Brain microvascular endothelial cell (primary cell): ENCODE results near the gene FAF1.

ENCODE experiments used
- DNase-seq: peaks from one replicate; pipeline ENCODE4 v3.0.0-alpha.2; 2020
- H3K27ac ChIP-seq: fragments of 250-450 bp; sonication (Bioruptor Pico); 2 replicates; pipeline ENCODE4 v1.5.1; 2020; ENCODE audit warnings: mild to moderate bottlenecking, moderate library complexity
- H3K27me3 ChIP-seq: fragments of 250-450 bp; sonication (Bioruptor Pico); replicated peaks from 2 replicates; pipeline ENCODE4 v1.5.1; 2020; ENCODE audit warnings: mild to moderate bottlenecking
- H3K36me3 ChIP-seq: fragments of 250-450 bp; sonication (Bioruptor Pico); replicated peaks from 2 replicates; pipeline ENCODE4 v1.5.1; 2020; ENCODE audit warnings: mild to moderate bottlenecking
- H3K4me3 ChIP-seq: 2 replicates; pipeline ENCODE4 v1.5.1; 2011; ENCODE audit warnings: low read depth, mild to moderate bottlenecking, control low read depth, low read length, moderate library complexity
- CTCF ChIP-seq: IDR thresholded peaks from 2 replicates; pipeline ENCODE4 v1.5.1; 2011; ENCODE audit warnings: low read depth, mild to moderate bottlenecking, moderate library complexity, low read length, control low read depth, inconsistent platforms; ENCODE audit errors: missing control alignments
- in situ Hi-C: cut with HindIII; loops from 2 replicates; pipeline ENCODE4 v1.10.0; 2017; ENCODE audit warnings: low sequenced_read_pairs, low pct_ligation_motif_present

Gene FAF1

GRCh38 chr1:50570066-50570468, 390.0 kb downstream of the FAF1 start:
- in situ Hi-C loops: no loop called here
- no peak overlapping the region for H3K4me3 ChIP-seq
- H3K27ac ChIP-seq: no peak overlapping the region
- DNase-seq: peak; percentile 46
- no peak for TF ChIP-seq CTCF
- no peaks in the 10 kb centered on the region for H3K27me3 ChIP-seq
- H3K36me3 ChIP-seq: no peaks in the 10 kb centered on the region

- no peak for TF ChIP-seq CTCF
- Histone ChIP-seq H3K27me3 (no peaks in the 10 kb centered on the region), H3K4me3 (no peak overlapping the region), H3K27ac (no peak overlapping the region), H3K36me3 (no peaks in the 10 kb centered on the region)
- in situ Hi-C loops: no loop called here
- DNase-seq: no peak
Measured at GRCh38 chr1:50568782-50569181, 391.3 kb downstream of the FAF1 start.

GRCh38 chr1:50566405-50566804, 393.7 kb downstream of the FAF1 start:
- Histone ChIP-seq H3K27ac (no peak overlapping the region), H3K4me3 (no peak overlapping the region), H3K27me3 (no peaks in the 10 kb centered on the region), H3K36me3 (no peaks in the 10 kb centered on the region)
- in situ Hi-C loops: no loop called here
- no peak for TF ChIP-seq CTCF
- no peak for DNase-seq

- in situ Hi-C loops: no loop called here
- no peak for DNase-seq
- no peak overlapping the region for H3K4me3 ChIP-seq
- no peaks in the 10 kb centered on the region for H3K36me3 ChIP-seq
- no peak overlapping the region for H3K27ac ChIP-seq
- TF ChIP-seq CTCF: no peak
- no peaks in the 10 kb centered on the region for H3K27me3 ChIP-seq
Measured at GRCh38 chr1:50564417-50564816, 395.6 kb downstream of the FAF1 start.

GRCh38 chr1:50562106-50562505, 398.0 kb downstream of the FAF1 start:
- Histone ChIP-seq H3K27me3 (no peaks in the 10 kb centered on the region), H3K36me3 (no peaks in the 10 kb centered on the region), H3K4me3 (no peak overlapping the region), H3K27ac (no peak overlapping the region)
- no peak for TF ChIP-seq CTCF
- in situ Hi-C loops: no loop called here
- no peak for DNase-seq

- Histone ChIP-seq H3K4me3 (no peak overlapping the region), H3K27ac (no peak overlapping the region), H3K36me3 (no peaks in the 10 kb centered on the region), H3K27me3 (no peaks in the 10 kb centered on the region)
- in situ Hi-C loops: no loop called here
- TF ChIP-seq CTCF: no peak
- no peak for DNase-seq
Measured at GRCh38 chr1:50559421-50559820, 400.6 kb downstream of the FAF1 start.
